HepG2 (cell line): ENCODE results near the gene DLX5. TPM values are rescaled to one million over a fixed set of nuclear protein-coding genes. Genes with fewer than 3 reads are reported as not detected.

Experiments used
- ATAC-seq: fragments of 200-7000 bp; cut with Tn5 transposase; 3 replicates; pipeline ENCODE4 v1.9.1; 2020; ENCODE audit warnings: mild to moderate bottlenecking, moderate library complexity
- BruUV-seq: library from RNA; stranded (reverse); fragments of 400-500 nt; replicated peaks from 2 replicates; lab custom pipeline; 2021; lab: Mats Ljungman, UMichigan
- CTCF ChIA-PET: fragments of 300-600 bp; formaldehyde crosslinking; extraction: SDS; loops from one replicate; lab custom pipeline; 2021; ENCODE audit warnings: low total read pairs, inconsistent platforms, low intra/inter-chr PET ratio; lab: Yijun Ruan, JAX
- POLR2A ChIA-PET: fragments of 350-600 bp; sonication (Branson Sonifier 250); formaldehyde crosslinking; loops from one replicate; lab custom pipeline; 2020; ENCODE audit warnings: antibody characterized with exemption, inconsistent platforms; lab: Yijun Ruan, JAX
- DNase-seq: peaks from one replicate; pipeline ENCODE4 v3.0.0-alpha.2; 2015; ENCODE audit warnings: low spot score
- FAIRE-seq: peaks from 3 replicates; lab custom pipeline; 2011; peaks lifted over from hg19 to GRCh38; lab: Jason Lieb, UNC
- H2AFZ ChIP-seq: one replicate; pipeline ENCODE4 v1.6.1; 2011; ENCODE audit warnings: low read length, inconsistent platforms
- H3K27ac ChIP-seq: fragments of 300-600 bp; 3 replicates; pipeline ENCODE4 v1.8.0; 2011; ENCODE audit warnings: mixed run types, mild to moderate bottlenecking, mixed read lengths, low read length, inconsistent platforms; ENCODE audit not compliant: insufficient read depth; ENCODE audit errors: extremely low read length
- H3K27me3 ChIP-seq, 2 experiments: fragments of 200-600 bp in 1 of 2; 2 replicates in 1 of 2; 3 replicates in 1 of 2; pipeline versions ENCODE4 v1.6.0 to v1.8.0; 2011; ENCODE audit warnings: low read length in 2 of 2, mild to moderate bottlenecking in 2 of 2, moderate library complexity in 2 of 2, inconsistent platforms in 1 of 2; ENCODE audit not compliant: insufficient read depth in 2 of 2, control insufficient read depth in 1 of 2
- H3K36me3 ChIP-seq, 2 experiments: fragments of 200-600 bp in 1 of 2; replicated peaks in 1 of 2; 2 replicates in 1 of 2; 3 replicates in 1 of 2; pipeline versions ENCODE4 v1.5.1 to v1.8.0; 2011; ENCODE audit warnings: low read length in 2 of 2, inconsistent platforms in 1 of 2; ENCODE audit not compliant: insufficient read depth in 2 of 2, control insufficient read depth in 1 of 2
- H3K4me1 ChIP-seq: 2 replicates; pipeline ENCODE4 v1.5.1; 2012; ENCODE audit warnings: low read length, inconsistent platforms; ENCODE audit not compliant: insufficient read depth
- H3K4me2 ChIP-seq: 2 replicates; pipeline ENCODE4 v1.6.0; 2011; ENCODE audit warnings: low read depth, low read length, inconsistent platforms
- H3K4me3 ChIP-seq, 3 experiments: fragments of 200-600 bp in 1 of 3; sonication (generic), shearing (Covaris generic) in 1 of 3; replicated peaks in 1 of 3; 2 replicates each; pipeline ENCODE4 v1.5.1; 2011 to 2016; ENCODE audit warnings: low read length in 3 of 3, inconsistent platforms in 2 of 3, low read depth in 2 of 3, mild to moderate bottlenecking in 2 of 3, control low read depth in 1 of 3, mixed read lengths in 1 of 3; ENCODE audit not compliant: insufficient read depth in 1 of 3
- H3K79me2 ChIP-seq: one replicate; pipeline ENCODE4 v1.6.1; 2011; ENCODE audit warnings: low read length, inconsistent platforms; ENCODE audit not compliant: insufficient read depth
- H3K9ac ChIP-seq: 2 replicates; pipeline ENCODE4 v1.6.0; 2011; ENCODE audit warnings: mild to moderate bottlenecking, low read depth, low read length, inconsistent platforms; ENCODE audit not compliant: insufficient read depth
- H3K9me3 ChIP-seq: 2 replicates; pipeline ENCODE4 v1.5.1; 2012; ENCODE audit warnings: mild to moderate bottlenecking, low read length
- H4K20me1 ChIP-seq: 2 replicates; pipeline ENCODE4 v1.6.0; 2011; ENCODE audit warnings: inconsistent platforms, mild to moderate bottlenecking, low read length, moderate library complexity; ENCODE audit not compliant: insufficient read depth
- CHCHD3 ChIP-seq: sonication (generic); formaldehyde crosslinking; IDR thresholded peaks from 2 replicates; pipeline ENCODE4 v1.8.0; 2022; ENCODE audit warnings: mild to moderate bottlenecking, missing genetic modification reagents, moderate library complexity
- NFYC ChIP-seq: IDR thresholded peaks from 2 replicates; pipeline ENCODE4 v1.6.1; 2016; ENCODE audit warnings: missing genetic modification reagents, missing compliant biosample characterization
- SP1 ChIP-seq, 2 experiments: fragments of 450-650 bp in 1 of 2; sonication (generic) in 1 of 2; formaldehyde crosslinking in 1 of 2; IDR thresholded peaks; 2 replicates each; pipeline versions ENCODE4 v1.4.0 to v1.6.1; 2016 to 2020; ENCODE audit warnings: missing genetic modification reagents in 1 of 2
- ZNF556 ChIP-seq: sonication (generic); formaldehyde crosslinking; IDR thresholded peaks from 2 replicates; pipeline ENCODE4 v1.4.0; 2020; ENCODE audit warnings: mild to moderate bottlenecking, missing genetic modification reagents, borderline replicate concordance
- WGBS: methylation state at CpG from one replicate; pipeline ENCODE4 v1.1.6; 2017; ENCODE audit warnings: low lambda C conversion rate; 5-methylcytosine and 5-hydroxymethylcytosine counted together
- in situ Hi-C: cut with HindIII; loops from 2 replicates; pipeline ENCODE4 v1.10.0; 2017; ENCODE audit warnings: low pct_unique_long_range_greater_than_20kb; ENCODE audit not compliant: extremely low pct_ligation_motif_present
- intact Hi-C: fragments of 100-400 bp; cut with micrococcal nuclease; formaldehyde crosslinking; loops from one replicate; pipeline ENCODE4 v1.10.0; 2022; ENCODE audit not compliant: unreplicated experiment
- polyA plus RNA-seq, 8 experiments: library from polyadenylated mRNA; depleted of rRNA in 3 of 8; stranded (reverse) in 7 of 8; unstranded in 1 of 8; fragments of >200 nt; fragmentation: Illumina TruSeq in 4 of 8; extraction: Trizol in 4 of 8; gene quantifications; 2 replicates each; pipeline versions ENCODE4 v1.2.1 to v1.2.3, GENCODE V29; 2011 to 2016; ENCODE audit warnings: low read depth in 4 of 8, missing spikeins in 1 of 8, mixed read lengths in 1 of 8; ENCODE audit not compliant: insufficient read depth in 1 of 8
- total RNA-seq, 5 experiments: library from RNA; depleted of rRNA; stranded (reverse); fragments of >200 nt; fragmentation: Illumina TruSeq; extraction: Trizol; gene quantifications; 2 replicates each; pipeline ENCODE4 v1.2.3, GENCODE V29; 2016; ENCODE audit warnings: low read depth in 1 of 5

DLX5 gene
- total and polyA plus RNA-seq, 2 of the 13 experiments (the other 11 are each of a cell fraction or from before 2014, with no cell fraction given), result not detected

- in situ Hi-C loops, result loop anchor here (25.0 kb wide), 1 partner anchor 696 kb away; the partner anchor contains the start of gene SLC25A13
- CTCF ChIA-PET, result no interaction called here
Observed at GRCh38 chr7:97008275-97008917, 16.2 kb downstream of the DLX5 start.

DNA sequence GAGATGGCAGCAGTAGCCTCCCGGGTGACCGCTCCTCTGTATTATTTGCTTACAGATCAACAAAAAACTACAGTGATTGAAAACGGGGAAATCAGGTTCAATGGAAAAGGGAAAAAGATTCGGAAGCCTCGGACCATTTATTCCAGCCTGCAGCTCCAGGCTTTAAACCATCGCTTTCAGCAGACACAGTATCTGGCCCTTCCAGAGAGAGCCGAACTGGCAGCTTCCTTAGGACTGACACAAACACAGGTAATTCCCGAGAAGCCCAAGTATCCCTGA is 17.1 kb downstream of the DLX5 start:
- in situ Hi-C loops, result loop anchor here (25.0 kb wide), 1 partner anchor 695 kb away; the partner anchor contains the start of gene SLC25A13
- intact Hi-C loops, result loop anchor here (5.0 to 10.0 kb wide), 4 partner anchors 203 to 930 kb away; partner anchors contain the start of gene SLC25A13
- Histone ChIP-seq H3K27ac (no peak overlapping the region), H3K4me3 (peak overlapping the region; percentile 71 to 79 (median 78); a peak in 5 of 6 replicates), H3K36me3 (peaks cover 7 to 8% of the 10 kb centered on the region in 2 experiments; a peak in 4 of 5 replicates), H3K27me3 (no peaks in the 10 kb centered on the region; a peak in 1 of 5 replicates), H3K79me2 (peaks cover 9% of the 10 kb centered on the region), H3K9ac (peak overlapping the region; percentile 86; the same call in 1 of the 2 replicates), H3K9me3 (no peaks in the 10 kb centered on the region), H3K4me1 (peaks cover 35% of the 10 kb centered on the region), H3K4me2 (peak overlapping the region; percentile 90), H2AFZ (no peak overlapping the region), H4K20me1 (no peaks in the 10 kb centered on the region)
- ATAC-seq (no peak), DNase-seq (no peak), FAIRE-seq (no peak)
- ChIA-PET CTCF (no interaction called here), POLR2A (interaction anchor here (1.1 to 4.8 kb wide), 4 partner anchors 10 to 591 kb away, joined by 5 to 163 read pairs (median 11); partner anchors contain the start of gene DLX5)
- TF ChIP-seq ZNF556 (CRISPR knock-in tag) (peak; percentile 10; the same call in 1 of the 2 replicates), NFYC (CRISPR knock-in tag) (no peak), CHCHD3 (CRISPR knock-in tag) (no peak)
- no TSS peak for BruUV-seq
- WGBS, result 79% methylated on average over 8 of the region's 8 CpGs

More at GRCh38 chr7:97008275-97008917, 16.2 kb downstream of the DLX5 start:
- no peak overlapping the region for H3K4me3 ChIP-seq
- intact Hi-C loops, result loop anchor here (5.0 to 10.0 kb wide), 4 partner anchors 204 to 931 kb away; partner anchors contain the start of gene SLC25A13
- peaks cover 35% of the 10 kb centered on the region for H3K4me1 ChIP-seq
- peak overlapping the region; percentile 90; the same call in 1 of the 2 replicates for H3K4me2 ChIP-seq
- no peaks in the 10 kb centered on the region for H3K9me3 ChIP-seq
- TF ChIP-seq SP1 (IDR thresholded peaks at IDR 0.05) (no peak), SP1 (CRISPR knock-in tag; IDR thresholded peaks at IDR 0.05) (no peak)
- FAIRE-seq (no peak), DNase-seq (no peak), ATAC-seq (no peak)
- no peak overlapping the region for H3K9ac ChIP-seq
- H3K27me3 ChIP-seq, result no peaks in the 10 kb centered on the region; a peak in 1 of 5 replicates
- H3K27ac ChIP-seq, result no peak overlapping the region
- WGBS, result 95% methylated on average over 3 of the region's 3 CpGs
- POLR2A ChIA-PET, result interaction anchor here (4.8 kb wide), 1 partner anchor 9 kb away, joined by 163 read pairs; no protein-coding TSS in a partner anchor
- H2AFZ ChIP-seq, result no peak overlapping the region
- H3K79me2 ChIP-seq, result peaks cover 9% of the 10 kb centered on the region
- no peaks in the 10 kb centered on the region for H4K20me1 ChIP-seq
- BruUV-seq, result TSS peak; percentile 50
- H3K36me3 ChIP-seq, result peaks cover 7 to 8% of the 10 kb centered on the region in 2 experiments; a peak in 4 of 5 replicates
